Lower leg skin (tissue), 3 donors: ENCODE measurements around the gene RUNX3.

Source experiments
- CTCF ChIP-seq, 3 donors: fragments of 450-650 bp; IDR thresholded peaks; one replicate each; pipeline ENCODE4 v1.5.1; 2016; ENCODE audit warnings: antibody characterized with exemption in 3 of 3, mild to moderate bottlenecking in 3 of 3, moderate library complexity in 2 of 3
- POLR2A ChIP-seq, 2 donors: fragments of 450-650 bp; IDR thresholded peaks; one replicate each; pipeline ENCODE4 v1.6.1; 2016 to 2017; ENCODE audit warnings: antibody characterized with exemption in 2 of 2, mild to moderate bottlenecking in 1 of 2, moderate library complexity in 1 of 2

- TF ChIP-seq CTCF (IDR thresholded peaks at IDR 0.05): no peak
- no peak for TF ChIP-seq POLR2A (IDR thresholded peaks at IDR 0.05)
Measured at GRCh38 chr1:24955779-24956365, 25.8 kb upstream of the RUNX3 start.
